H9 (cell line): ENCODE results near the gene STRIP1. TPM values are rescaled to one million over a fixed set of nuclear protein-coding genes. Genes with fewer than 3 reads are reported as not detected.

Experiments
- DNase-seq: peaks from one replicate; pipeline ENCODE4 v3.0.0-alpha.2; 2017
- H2AFZ ChIP-seq: one replicate; pipeline ENCODE4 v1.6.1; 2013; ENCODE audit warnings: mild to moderate bottlenecking, low read length, control low read depth, moderate library complexity
- H2AK5ac ChIP-seq: 2 replicates; pipeline ENCODE4 v1.6.1; 2013; ENCODE audit warnings: low read length, control low read depth, mixed read lengths; ENCODE audit not compliant: insufficient read length
- H2BK120ac ChIP-seq: one replicate; pipeline ENCODE4 v1.6.1; 2013; ENCODE audit warnings: low read depth, mild to moderate bottlenecking, low read length, control low read depth, inconsistent platforms; ENCODE audit not compliant: poor library complexity, severe bottlenecking
- H2BK12ac ChIP-seq: 2 replicates; pipeline ENCODE4 v1.6.1; 2013; ENCODE audit warnings: low read length, control low read depth, mixed read lengths, low read depth; ENCODE audit not compliant: insufficient read length
- H2BK15ac ChIP-seq: 2 replicates; pipeline ENCODE4 v1.6.1; 2013; ENCODE audit warnings: low read depth, low read length, control low read depth
- H2BK20ac ChIP-seq: one replicate; pipeline ENCODE4 v1.6.1; 2013; ENCODE audit warnings: low read depth, mild to moderate bottlenecking, low read length, control low read depth, inconsistent platforms; ENCODE audit not compliant: poor library complexity, severe bottlenecking
- H2BK5ac ChIP-seq: 2 replicates; pipeline ENCODE4 v1.6.1; 2013; ENCODE audit warnings: low read length, control low read depth, mixed read lengths; ENCODE audit not compliant: insufficient read length
- H3K14ac ChIP-seq: 2 replicates; pipeline ENCODE4 v1.6.1; 2013; ENCODE audit warnings: low read length, control low read depth; ENCODE audit not compliant: insufficient read depth
- H3K18ac ChIP-seq: 2 replicates; pipeline ENCODE4 v1.6.1; 2013; ENCODE audit warnings: low read depth, mild to moderate bottlenecking, mixed read lengths, low read length, control low read depth; ENCODE audit not compliant: insufficient read length
- H3K23ac ChIP-seq: 2 replicates; pipeline ENCODE4 v1.6.1; 2013; ENCODE audit warnings: low read length, control low read depth, mixed read lengths, low read depth; ENCODE audit not compliant: insufficient read length
- H3K23me2 ChIP-seq: 2 replicates; pipeline ENCODE4 v1.6.1; 2013; ENCODE audit warnings: low read depth, mild to moderate bottlenecking, mixed read lengths, low read length, control low read depth; ENCODE audit not compliant: insufficient read length, poor library complexity, severe bottlenecking
- H3K27ac ChIP-seq: 2 replicates; pipeline ENCODE4 v1.5.1; 2013; ENCODE audit warnings: low read length, control low read depth, mixed read lengths, low read depth; ENCODE audit not compliant: insufficient read length
- H3K27me3 ChIP-seq: 2 replicates; pipeline ENCODE4 v1.6.1; 2013; ENCODE audit warnings: low read length, control low read depth, inconsistent platforms; ENCODE audit not compliant: insufficient read depth
- H3K4ac ChIP-seq: 2 replicates; pipeline ENCODE4 v1.6.1; 2013; ENCODE audit warnings: low read depth, mild to moderate bottlenecking, control low read depth, inconsistent platforms, low read length, moderate library complexity
- H3K4me1 ChIP-seq: 2 replicates; pipeline ENCODE4 v1.6.1; 2013; ENCODE audit warnings: low read length, control low read depth, inconsistent platforms; ENCODE audit not compliant: insufficient read depth
- H3K4me2 ChIP-seq: 2 replicates; pipeline ENCODE4 v1.6.1; 2013; ENCODE audit warnings: low read length, control low read depth, mixed read lengths; ENCODE audit not compliant: insufficient read length, insufficient read depth
- H3K56ac ChIP-seq: 2 replicates; pipeline ENCODE4 v1.6.1; 2013; ENCODE audit warnings: low read depth, mild to moderate bottlenecking, mixed read lengths, low read length, control low read depth; ENCODE audit not compliant: insufficient read length
- H3K79me1 ChIP-seq: 2 replicates; pipeline ENCODE4 v1.6.1; 2013; ENCODE audit warnings: low read depth, mild to moderate bottlenecking, moderate library complexity, low read length, control low read depth, inconsistent platforms; ENCODE audit not compliant: insufficient read depth, poor library complexity, severe bottlenecking
- H3K79me2 ChIP-seq: 2 replicates; pipeline ENCODE4 v1.6.1; 2013; ENCODE audit warnings: low read length, control low read depth, inconsistent platforms; ENCODE audit not compliant: insufficient read depth
- H3K9ac ChIP-seq: 2 replicates; pipeline ENCODE4 v1.6.1; 2013; ENCODE audit warnings: low read length, control low read depth, mixed read lengths; ENCODE audit not compliant: insufficient read length; ENCODE audit errors: extremely low read depth
- H3K9me3 ChIP-seq: one replicate; pipeline ENCODE4 v1.6.1; 2013; ENCODE audit warnings: low read depth, low read length, inconsistent platforms; ENCODE audit not compliant: control insufficient read depth
- H3T11ph ChIP-seq: one replicate; pipeline ENCODE4 v1.6.1; 2013; ENCODE audit warnings: mild to moderate bottlenecking, low read length, control low read depth, inconsistent platforms
- H4K20me1 ChIP-seq: one replicate; pipeline ENCODE4 v1.6.1; 2013; ENCODE audit not compliant: control insufficient read depth, insufficient read length, insufficient read depth
- H4K5ac ChIP-seq: 2 replicates; pipeline ENCODE4 v1.6.1; 2013; ENCODE audit warnings: low read depth, mild to moderate bottlenecking, mixed read lengths, low read length, control low read depth; ENCODE audit not compliant: insufficient read length
- H4K8ac ChIP-seq: replicated peaks from 2 replicates; pipeline ENCODE4 v1.6.1; 2013; ENCODE audit warnings: low read length, control low read depth, mixed read lengths, low read depth; ENCODE audit not compliant: insufficient read length
- H4K91ac ChIP-seq: 2 replicates; pipeline ENCODE4 v1.6.1; 2013; ENCODE audit warnings: low read depth, mild to moderate bottlenecking, moderate library complexity, mixed read lengths, low read length, control low read depth; ENCODE audit not compliant: insufficient read length
- H3K27ac Mint-ChIP-seq, 3 experiments: 2 replicates in 2 of 3; 3 replicates in 1 of 3; pipeline ENCODE4 v1.8.0; 2020 to 2021; ENCODE audit warnings: mixed read lengths in 3 of 3, mild to moderate bottlenecking in 1 of 3, moderate library complexity in 1 of 3
- H3K27me3 Mint-ChIP-seq: 2 replicates; pipeline ENCODE4 v1.8.0; 2021; ENCODE audit warnings: low read depth, mild to moderate bottlenecking, moderate library complexity, mixed read lengths
- H3K36me3 Mint-ChIP-seq, 3 experiments: 2 replicates in 2 of 3; 3 replicates in 1 of 3; pipeline ENCODE4 v1.8.0; 2020 to 2021; ENCODE audit warnings: low read depth in 3 of 3, mixed read lengths in 3 of 3; ENCODE audit not compliant: insufficient read depth in 1 of 3
- H3K4me1 Mint-ChIP-seq, 2 experiments: 2 replicates each; pipeline ENCODE4 v1.8.0; 2020; ENCODE audit warnings: mixed read lengths in 2 of 2
- H3K4me3 Mint-ChIP-seq, 2 experiments: 2 replicates in 1 of 2; 3 replicates in 1 of 2; pipeline ENCODE4 v1.8.0; 2020 to 2021; ENCODE audit warnings: mild to moderate bottlenecking in 2 of 2, mixed read lengths in 2 of 2, moderate library complexity in 1 of 2
- H3K9me3 Mint-ChIP-seq, 2 experiments: 2 replicates in 1 of 2; 3 replicates in 1 of 2; pipeline ENCODE4 v1.8.0; 2020; ENCODE audit warnings: mild to moderate bottlenecking in 2 of 2, mixed read lengths in 2 of 2, moderate library complexity in 1 of 2
- WGBS: extraction: QIAGEN DNeasy Blood & Tissue Kit; methylation state at CpG from one replicate; pipeline ENCODE4 v1.1.7; 2013; ENCODE audit warnings: missing lambda C conversion rate, low lambda C conversion rate, mixed read lengths; ENCODE audit not compliant: insufficient read length; ENCODE audit errors: extremely low coverage; 5-methylcytosine and 5-hydroxymethylcytosine counted together
- total RNA-seq: library from RNA; stranded (reverse); gene quantifications from 2 replicates; pipeline ENCODE4 v1.2.1, GENCODE V29; 2021
- TF ChIP-seq, protein P1 (sequence below): fragments of 200-600 bp; sonication (generic); conservative IDR thresholded peaks from 3 replicates; pipeline ENCODE4 v1.8.0; 2021; ENCODE audit warnings: antibody characterized with exemption, mild to moderate bottlenecking

The STRIP1 gene
- total RNA-seq, 1 experiment from 2014 or later = 43.6 TPM

DNA sequence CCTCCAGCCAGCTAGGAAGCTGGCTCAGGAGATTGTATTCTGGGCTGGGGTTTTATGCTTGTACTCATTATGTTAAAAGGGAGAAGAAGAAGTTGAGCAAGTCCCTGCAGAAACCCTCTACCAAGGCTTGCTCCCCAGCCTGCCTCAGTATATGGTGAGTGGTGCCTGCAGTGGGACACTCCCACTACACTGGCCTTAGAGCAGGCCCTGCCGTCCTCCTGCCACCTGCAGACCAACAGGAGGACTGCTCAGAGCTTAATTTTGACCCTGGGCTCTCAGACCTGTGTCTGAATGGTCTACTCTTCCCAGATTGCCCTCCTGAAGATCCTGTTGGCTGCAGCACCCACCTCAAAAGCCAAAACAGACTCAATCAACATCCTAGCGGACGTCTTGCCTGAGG is 13.0 kb downstream of the STRIP1 start:
- H2AFZ ChIP-seq = no peak overlapping the region
- no peak for DNase-seq
- no peaks in the 10 kb centered on the region for H3K23me2 ChIP-seq
- Mint-ChIP-seq H3K36me3 (peaks cover 53 to 96% (median 90%) of the 10 kb centered on the region in 3 experiments; a peak in 6 of 7 replicates), H3K27ac (no peak overlapping the region), H3K4me3 (no peak overlapping the region), H3K27me3 (no peaks in the 10 kb centered on the region), H3K4me1 (no peaks in the 10 kb centered on the region), H3K9me3 (no peaks in the 10 kb centered on the region)
- H3K14ac ChIP-seq = no peak overlapping the region
- no peak overlapping the region for H4K5ac ChIP-seq
- H3K4me1 ChIP-seq = no peaks in the 10 kb centered on the region
- H4K8ac ChIP-seq = no peak overlapping the region
- H2BK12ac ChIP-seq = no peak overlapping the region
- H3K9ac ChIP-seq = no peak overlapping the region
- TF ChIP-seq, protein P1, sequence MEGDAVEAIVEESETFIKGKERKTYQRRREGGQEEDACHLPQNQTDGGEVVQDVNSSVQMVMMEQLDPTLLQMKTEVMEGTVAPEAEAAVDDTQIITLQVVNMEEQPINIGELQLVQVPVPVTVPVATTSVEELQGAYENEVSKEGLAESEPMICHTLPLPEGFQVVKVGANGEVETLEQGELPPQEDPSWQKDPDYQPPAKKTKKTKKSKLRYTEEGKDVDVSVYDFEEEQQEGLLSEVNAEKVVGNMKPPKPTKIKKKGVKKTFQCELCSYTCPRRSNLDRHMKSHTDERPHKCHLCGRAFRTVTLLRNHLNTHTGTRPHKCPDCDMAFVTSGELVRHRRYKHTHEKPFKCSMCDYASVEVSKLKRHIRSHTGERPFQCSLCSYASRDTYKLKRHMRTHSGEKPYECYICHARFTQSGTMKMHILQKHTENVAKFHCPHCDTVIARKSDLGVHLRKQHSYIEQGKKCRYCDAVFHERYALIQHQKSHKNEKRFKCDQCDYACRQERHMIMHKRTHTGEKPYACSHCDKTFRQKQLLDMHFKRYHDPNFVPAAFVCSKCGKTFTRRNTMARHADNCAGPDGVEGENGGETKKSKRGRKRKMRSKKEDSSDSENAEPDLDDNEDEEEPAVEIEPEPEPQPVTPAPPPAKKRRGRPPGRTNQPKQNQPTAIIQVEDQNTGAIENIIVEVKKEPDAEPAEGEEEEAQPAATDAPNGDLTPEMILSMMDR = no peak
- H4K91ac ChIP-seq = no peak overlapping the region
- no peak overlapping the region for H3K4ac ChIP-seq
- no peak overlapping the region for H3K56ac ChIP-seq
- no peaks in the 10 kb centered on the region for H3K9me3 ChIP-seq
- H3K79me2 ChIP-seq = no peaks in the 10 kb centered on the region
- H3K23ac ChIP-seq = no peak overlapping the region
- no peak overlapping the region for H2AK5ac ChIP-seq
- WGBS = no CpG with 5 or more reads among the region's 3 CpGs
- no peak overlapping the region for H2BK5ac ChIP-seq
- H2BK20ac ChIP-seq = no peak overlapping the region
- H4K20me1 ChIP-seq = no peaks in the 10 kb centered on the region
- no peak overlapping the region for H3K18ac ChIP-seq
- no peak overlapping the region for H3K27ac ChIP-seq
- no peak overlapping the region for H3K4me2 ChIP-seq
- no peaks in the 10 kb centered on the region for H3K27me3 ChIP-seq
- no peaks in the 10 kb centered on the region for H3K79me1 ChIP-seq
- no peak overlapping the region for H2BK120ac ChIP-seq
- H3T11ph ChIP-seq = no peak overlapping the region
- H2BK15ac ChIP-seq = no peak overlapping the region
